GM21515 (cell line): ENCODE results near the gene GCN1.
A peak's percentile ranks its signal among the peaks of the same experiment; 100 is the strongest.

Experiments used
- ATAC-seq: cut with Tn5 transposase; IDR thresholded peaks from one replicate; pipeline ENCODE4 v1.9.1; 2021; ENCODE audit not compliant: unreplicated experiment

The GCN1 gene

GRCh38 chr12:120117961-120118320, 76.6 kb downstream of the GCN1 start:
- ATAC-seq, result no peak

GRCh38 chr12:120116792-120117651, 77.5 kb downstream of the GCN1 start:
- peak; percentile 42 for ATAC-seq

- ATAC-seq, result no peak
These were observed 78.1 kb downstream of the GCN1 start, which contains the start of gene RAB35 for GRCh38 chr12:120116441-120116791. Gene RAB35, minus strand, starts transcription at chr12:120116753. Its CDS starts 103 bp downstream, at chr12:120116650.

GRCh38 chr12:120115692-120116440, 78.6 kb downstream of the GCN1 start:
- ATAC-seq, result no peak

GRCh38 chr12:120115066-120115465, 79.4 kb downstream of the GCN1 start:
- no peak for ATAC-seq

GRCh38 chr12:120110550-120111501, 83.7 kb downstream of the GCN1 start:
- peak; percentile 61 for ATAC-seq

GRCh38 chr12:120109570-120110267, 84.8 kb downstream of the GCN1 start:
- ATAC-seq, result no peak

GRCh38 chr12:120106151-120106550, 88.4 kb downstream of the GCN1 start:
- no peak for ATAC-seq

GRCh38 chr12:120103371-120103770, 91.1 kb downstream of the GCN1 start:
- no peak for ATAC-seq

GRCh38 chr12:120103044-120103338, 91.5 kb downstream of the GCN1 start:
- ATAC-seq, result no peak

- ATAC-seq, result no peak
These were observed 92.1 kb downstream of the GCN1 start for GRCh38 chr12:120102189-120103043.

- no peak for ATAC-seq
These were observed 92.9 kb downstream of the GCN1 start for GRCh38 chr12:120101617-120102016.

GRCh38 chr12:120101182-120101581, 93.3 kb downstream of the GCN1 start:
- ATAC-seq, result no peak

GRCh38 chr12:120100630-120101029, 93.9 kb downstream of the GCN1 start:
- ATAC-seq, result no peak

- ATAC-seq, result no peak
These were observed 94.8 kb downstream of the GCN1 start for GRCh38 chr12:120099738-120100137.

GRCh38 chr12:120098756-120099470, 95.6 kb downstream of the GCN1 start:
- no peak for ATAC-seq

- no peak for ATAC-seq
These were observed 97.8 kb downstream of the GCN1 start for GRCh38 chr12:120096671-120097202.

GRCh38 chr12:120095736-120096135, 98.8 kb downstream of the GCN1 start:
- ATAC-seq, result no peak

GRCh38 chr12:120095331-120095730, 99.2 kb downstream of the GCN1 start:
- ATAC-seq, result no peak
